GM19025 (cell line): Measurements from ENCODE around the gene SLC9C1.

Source experiments
- ATAC-seq: cut with Tn5 transposase; IDR thresholded peaks from one replicate; pipeline ENCODE4 v1.9.1; 2021; ENCODE audit warnings: mild to moderate bottlenecking, low read depth, moderate library complexity; ENCODE audit not compliant: unreplicated experiment

SLC9C1 gene

GRCh38 chr3:112293368-112294321 is at the start of gene SLC9C1:
TSS of gene SLC9C1 (minus strand) at chr3:112294216. CDS start at chr3:112286791, 7,425 bp downstream.
- ATAC-seq, result no peak

- ATAC-seq, result no peak
These were observed 47.4 kb upstream of the SLC9C1 start for GRCh38 chr3:112341386-112341785.

- no peak for ATAC-seq
These were observed 45.6 kb upstream of the SLC9C1 start for GRCh38 chr3:112339609-112340008.

- ATAC-seq, result no peak
These were observed 45.1 kb upstream of the SLC9C1 start for GRCh38 chr3:112339134-112339533.

- no peak for ATAC-seq
These were observed 44.7 kb upstream of the SLC9C1 start for GRCh38 chr3:112338727-112339056.

- no peak for ATAC-seq
These were observed 44.2 kb upstream of the SLC9C1 start for GRCh38 chr3:112338021-112338726.

- no peak for ATAC-seq
These were observed 41.4 kb upstream of the SLC9C1 start for GRCh38 chr3:112335434-112335781.

GRCh38 chr3:112334691-112335433 is 40.8 kb upstream of the SLC9C1 start:
- ATAC-seq, result no peak

- peak; percentile 14 for ATAC-seq
These were observed 39.6 kb upstream of the SLC9C1 start for GRCh38 chr3:112333381-112334317.

GRCh38 chr3:112333002-112333380 is 39.0 kb upstream of the SLC9C1 start, which contains the start of gene CD200:
TSS of gene CD200 (plus strand) at chr3:112333156. CDS start at chr3:112333213, 57 bp downstream.
- peak; percentile 70 for ATAC-seq

- no peak for ATAC-seq
These were observed 37.8 kb upstream of the SLC9C1 start for GRCh38 chr3:112331851-112332250.

GRCh38 chr3:112327371-112327951 is 33.4 kb upstream of the SLC9C1 start:
- ATAC-seq, result peak; percentile 97

- no peak for ATAC-seq
These were observed 28.0 kb upstream of the SLC9C1 start for GRCh38 chr3:112321867-112322652.

GRCh38 chr3:112320691-112321090 is 26.7 kb upstream of the SLC9C1 start:
- no peak for ATAC-seq

GRCh38 chr3:112319516-112320276 is 25.7 kb upstream of the SLC9C1 start:
- no peak for ATAC-seq

- no peak for ATAC-seq
These were observed 21.8 kb upstream of the SLC9C1 start for GRCh38 chr3:112315791-112316190.

GRCh38 chr3:112314649-112315048 is 20.6 kb upstream of the SLC9C1 start:
- no peak for ATAC-seq
